ENCODE data around the gene ZNF697.
"Not testable (repeated sequence)": the region's sequence is repeated elsewhere in the genome, so short reads cannot be mapped to it uniquely, and the experiment has no call there.

ZNF697 gene

DNA sequence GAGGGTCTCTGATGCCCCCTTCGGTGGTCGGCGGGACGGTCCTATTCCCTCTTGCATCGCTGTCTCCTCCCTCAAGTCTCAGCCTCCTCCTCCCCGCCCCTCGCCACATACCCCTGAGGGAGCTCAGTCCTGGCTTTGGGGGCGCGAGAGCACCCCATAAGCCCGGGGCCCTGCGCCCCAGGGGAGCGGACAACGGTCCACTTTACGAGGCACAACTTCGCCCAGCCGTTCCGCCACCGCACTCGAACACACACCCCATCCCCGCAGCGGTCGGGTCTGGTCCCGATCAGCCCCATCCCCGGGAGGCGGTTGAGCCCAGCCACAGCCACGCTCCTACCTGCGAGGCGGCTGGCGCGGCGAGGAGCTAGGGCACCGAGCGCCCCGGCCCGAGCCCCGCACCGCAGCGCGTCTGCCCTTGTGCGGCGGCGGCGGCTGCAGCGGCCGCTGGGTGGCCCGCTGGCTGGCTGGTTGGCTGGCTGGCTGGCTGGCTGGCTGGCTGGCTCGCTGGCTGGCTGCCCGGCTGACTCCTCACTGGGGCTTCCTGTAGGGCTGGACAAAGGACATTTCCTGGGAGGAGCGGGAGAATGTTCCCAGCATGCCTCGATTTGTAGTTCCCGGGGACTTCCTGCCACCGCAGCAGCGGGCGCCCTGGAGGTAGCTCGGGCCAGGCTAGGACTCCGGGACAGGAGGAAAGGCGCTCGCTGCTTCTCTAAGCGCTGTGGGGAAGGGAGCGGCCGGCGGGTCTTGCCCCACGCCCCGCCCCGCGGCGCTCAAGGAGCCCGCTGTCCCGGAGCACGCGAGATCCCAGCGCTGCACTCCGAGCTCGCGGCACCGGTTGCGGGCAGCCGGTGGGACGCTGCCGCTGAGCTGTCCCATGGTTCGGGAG is at the start of gene ZNF697:
Gene ZNF697 (minus strand): TSS at position 533 of the 886 bp plus-strand sequence. CDS start 22,166 bp downstream, outside the sequence.
- peak; percentile 80 for DNase-seq

DNA sequence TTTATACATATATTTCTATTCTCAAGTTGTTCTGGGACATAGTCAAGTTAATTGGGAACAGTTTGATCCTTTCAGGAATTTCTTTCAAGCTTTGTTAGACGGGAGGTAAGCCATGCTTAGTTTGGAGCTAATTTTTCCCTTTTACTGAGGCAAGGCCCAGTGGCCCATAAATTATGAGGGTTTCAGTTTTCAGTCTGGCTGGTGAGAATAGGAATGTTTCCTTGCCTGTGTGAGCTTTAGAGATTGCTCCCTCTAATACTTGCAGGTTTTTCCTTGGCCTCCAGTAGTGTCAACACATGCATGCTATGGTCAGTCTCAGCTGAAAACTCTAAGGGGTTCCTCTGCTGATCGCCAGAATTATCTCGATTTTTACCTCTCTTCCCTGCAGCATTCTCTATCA is 49.5 kb upstream of the ZNF697 start:
- DNase-seq, result no peak

DNA sequence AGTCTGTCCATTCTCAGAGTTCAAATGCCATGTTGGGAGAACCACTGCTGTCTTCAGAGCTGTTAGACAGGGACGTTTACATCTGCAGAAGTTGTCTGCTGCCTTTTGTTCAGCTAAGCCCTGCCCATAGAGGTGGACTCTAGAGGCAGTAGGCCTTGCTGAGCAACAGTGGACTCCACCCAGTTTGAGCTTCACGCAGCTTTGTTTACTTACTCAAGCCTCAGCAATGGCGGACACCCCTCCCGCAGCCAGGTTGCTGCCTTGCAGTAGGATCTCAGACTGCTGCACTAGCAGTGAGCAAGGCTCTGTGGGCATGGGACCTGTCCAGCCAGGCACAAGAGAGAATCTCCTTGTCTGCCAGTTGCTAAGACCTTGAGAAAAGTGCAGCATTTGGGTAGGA is 48.8 kb upstream of the ZNF697 start:
- DNase-seq, result not testable (repeated sequence)

DNA sequence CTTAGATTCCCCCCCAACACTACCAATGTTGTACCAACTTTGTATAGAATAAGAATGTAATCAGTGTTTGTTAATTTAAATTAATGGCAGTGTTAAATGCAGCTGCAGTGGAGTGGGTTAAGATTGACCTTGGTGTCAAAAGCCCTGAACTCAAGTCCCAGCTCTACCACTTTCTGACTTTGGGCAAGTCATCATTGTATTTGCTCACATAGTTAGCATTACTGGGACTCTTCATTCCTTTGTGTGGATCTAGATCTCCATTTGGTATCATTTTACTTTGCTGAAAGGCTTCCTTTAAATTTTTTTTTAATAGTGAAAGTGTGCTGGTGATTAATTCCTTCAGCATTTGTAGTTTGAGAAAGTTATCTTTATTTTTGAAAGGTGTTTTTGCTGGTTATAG is 41.4 kb upstream of the ZNF697 start:
- no peak for DNase-seq

DNA sequence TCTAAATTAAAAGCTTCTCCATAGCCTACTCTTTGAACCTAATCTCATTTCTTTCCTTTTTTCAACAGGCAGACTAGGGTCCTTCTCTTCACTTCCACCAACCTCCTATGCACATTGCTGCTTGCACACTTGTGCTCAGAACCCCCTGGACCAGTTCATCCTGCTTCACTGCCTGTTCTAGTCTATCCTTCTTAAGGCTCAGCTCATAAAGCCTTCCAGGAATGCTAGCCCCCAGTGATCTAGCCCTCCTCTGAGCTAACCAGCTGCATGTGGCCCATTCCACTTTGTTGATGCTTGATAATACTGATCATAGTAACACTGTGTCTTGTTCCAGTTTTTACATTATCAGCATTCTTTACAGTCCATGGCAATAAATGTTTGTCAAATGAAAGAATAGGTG is 40.7 kb upstream of the ZNF697 start:
- DNase-seq, result no peak

DNA sequence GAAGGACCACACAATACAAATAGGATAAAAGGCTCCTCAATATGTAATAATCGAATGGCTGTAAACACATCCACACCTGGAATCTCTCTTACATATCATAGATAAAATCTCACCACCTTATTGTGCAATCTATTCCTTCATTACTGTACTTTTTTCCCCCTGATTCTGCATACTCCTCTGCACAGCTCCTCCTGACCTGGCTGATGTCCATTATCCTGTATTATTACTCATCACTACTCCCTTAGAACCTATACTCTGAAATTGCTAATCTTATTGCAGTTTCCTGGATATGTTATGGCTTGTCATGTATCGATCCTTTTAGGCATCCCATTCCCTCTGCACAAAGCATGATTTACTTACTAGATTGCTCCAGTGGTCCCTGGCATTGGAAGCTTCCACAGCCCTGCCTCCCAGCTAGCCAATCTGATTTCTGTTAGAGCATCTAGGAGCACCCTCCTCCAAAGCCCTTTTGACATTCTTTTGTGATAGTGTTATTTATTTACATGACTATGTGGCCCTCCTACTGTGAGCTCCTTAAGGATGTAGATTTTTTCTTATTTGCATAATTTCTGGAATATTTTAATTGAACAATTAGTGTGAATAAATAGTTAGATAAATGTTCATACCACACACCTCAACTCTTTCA is 39.5 kb upstream of the ZNF697 start:
- DNase-seq, result no peak

DNA sequence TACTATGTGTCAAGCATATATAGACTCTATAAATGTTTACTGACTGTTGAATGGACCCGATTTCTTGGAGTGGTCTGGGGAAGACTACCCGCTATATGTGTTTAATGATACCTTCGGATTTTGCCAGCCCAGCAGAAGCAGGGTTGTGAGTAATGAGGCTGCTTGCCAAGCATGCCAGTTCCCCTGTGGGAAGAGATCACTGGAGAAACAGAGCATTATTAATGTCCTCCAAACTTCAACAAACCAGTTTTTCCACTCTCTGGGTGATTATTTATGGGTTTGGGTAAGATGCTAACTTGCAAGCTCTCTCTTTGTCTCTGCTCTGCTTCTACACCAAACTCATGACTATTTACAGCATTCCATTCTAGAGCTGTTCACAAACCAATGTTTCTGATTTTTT is 38.6 kb upstream of the ZNF697 start:
- no peak for DNase-seq

DNA sequence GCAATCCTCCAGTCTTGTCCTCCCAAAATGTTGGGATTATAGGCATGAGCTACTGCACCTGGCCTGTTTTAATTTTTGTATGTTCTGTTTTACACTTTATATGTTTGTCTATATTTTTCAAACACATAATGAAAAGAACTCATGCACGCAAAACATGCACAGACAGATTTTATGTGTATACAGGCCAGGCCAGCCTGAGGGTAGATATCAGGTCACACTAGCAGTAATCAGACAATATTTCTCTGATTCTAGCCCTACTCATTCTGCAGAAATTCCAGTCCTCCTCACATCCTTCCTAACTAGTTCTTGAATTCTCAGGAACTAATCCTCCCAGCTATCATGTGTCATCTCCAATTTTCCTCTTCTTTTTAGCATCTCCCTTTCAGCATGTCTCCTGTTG is 35.8 kb upstream of the ZNF697 start:
- no peak for DNase-seq

DNA sequence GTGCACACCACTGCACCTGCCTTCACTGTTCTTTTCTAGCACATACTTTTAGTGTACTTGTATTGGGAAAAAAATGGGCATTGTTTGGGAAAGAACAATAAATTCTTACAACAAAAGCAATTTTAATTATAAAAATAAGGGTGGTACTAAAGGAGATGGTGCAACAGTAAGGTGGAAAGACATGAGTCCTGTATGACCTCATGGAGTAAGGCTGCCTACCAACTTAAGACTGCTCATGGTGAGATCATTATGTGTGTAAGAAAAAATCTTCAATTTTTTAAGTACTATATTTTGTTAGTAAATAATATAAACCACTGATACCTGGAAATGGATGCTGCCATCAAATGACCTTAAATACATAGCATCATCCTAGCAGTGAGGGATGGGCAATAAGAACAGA is 34.1 kb upstream of the ZNF697 start:
- no peak for DNase-seq

DNA sequence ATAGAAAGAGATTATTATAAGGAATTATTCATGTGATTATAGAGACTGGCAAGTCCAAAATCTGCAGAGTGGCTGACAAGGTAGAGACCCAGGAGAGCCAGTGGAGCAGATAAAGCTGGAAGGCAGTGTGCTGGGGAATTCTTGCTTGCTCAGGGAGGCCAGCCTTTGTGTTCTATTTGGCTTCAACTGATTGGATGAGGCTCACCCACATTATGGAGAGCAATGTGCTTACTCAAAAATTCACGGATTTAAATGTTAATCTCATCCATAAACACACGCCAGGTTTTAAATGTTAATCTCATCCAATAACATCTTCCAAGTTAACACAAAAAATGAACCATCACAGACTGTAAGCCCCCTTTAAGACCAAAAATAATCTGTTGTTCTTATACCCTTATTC is 33.5 kb upstream of the ZNF697 start:
- DNase-seq, result no peak

DNA sequence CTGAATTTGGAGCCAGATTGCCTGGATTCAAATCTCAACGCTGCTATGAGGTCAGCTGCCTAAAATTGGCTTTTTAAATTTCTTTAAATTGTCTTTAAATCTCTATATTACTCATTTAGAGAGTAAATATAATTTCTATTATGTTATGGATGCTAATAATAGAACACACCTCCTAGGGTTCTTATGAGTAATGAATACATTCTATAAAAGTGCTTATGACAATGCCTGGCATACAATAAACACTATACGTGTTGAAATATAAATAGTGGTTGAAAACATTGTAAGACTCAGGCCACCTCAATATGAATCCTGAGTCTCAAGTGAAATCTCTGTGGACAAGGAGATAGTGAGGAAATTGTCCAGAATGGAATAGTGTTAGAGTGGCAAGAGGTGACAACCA is 32.7 kb upstream of the ZNF697 start:
- no peak for DNase-seq

DNA sequence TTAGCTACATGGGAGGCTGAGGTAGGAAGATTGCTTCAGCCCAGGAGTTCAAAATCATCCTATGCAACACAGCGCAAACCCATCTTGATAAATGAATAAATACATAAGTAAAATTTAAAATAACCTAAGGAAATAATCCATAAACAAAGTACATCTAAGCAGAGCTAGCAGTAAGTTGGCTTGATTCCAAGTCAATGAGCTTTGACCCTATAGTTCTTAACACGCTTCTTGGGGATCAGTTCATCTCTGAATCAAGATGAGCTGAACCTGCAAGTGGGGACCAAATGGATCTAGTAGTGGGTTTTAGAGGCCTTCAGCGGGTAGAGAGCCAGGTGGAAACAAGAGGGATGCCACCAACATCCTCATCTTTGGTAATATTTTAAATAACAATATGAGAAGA is 32.1 kb upstream of the ZNF697 start:
- DNase-seq, result no peak

DNA sequence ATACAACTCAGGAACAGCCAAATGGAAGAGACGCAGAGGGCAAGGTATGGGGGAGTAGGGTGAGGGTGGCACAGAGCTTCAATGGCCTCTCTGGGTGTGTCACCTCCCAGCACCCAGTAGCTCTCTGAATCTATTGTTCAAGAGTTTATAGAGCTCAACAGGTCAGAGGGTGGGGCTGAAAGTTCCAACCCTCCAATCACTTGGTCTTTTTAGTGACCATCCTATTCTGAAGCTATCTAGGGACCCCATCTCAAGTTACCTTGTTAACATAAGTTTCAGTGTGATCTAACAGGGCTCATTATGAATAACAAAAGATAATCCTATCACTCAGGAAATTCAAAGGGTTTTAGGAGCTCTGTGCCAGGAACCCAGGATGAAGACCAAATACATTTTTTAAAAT is 31.2 kb upstream of the ZNF697 start:
- DNase-seq, result no peak

DNA sequence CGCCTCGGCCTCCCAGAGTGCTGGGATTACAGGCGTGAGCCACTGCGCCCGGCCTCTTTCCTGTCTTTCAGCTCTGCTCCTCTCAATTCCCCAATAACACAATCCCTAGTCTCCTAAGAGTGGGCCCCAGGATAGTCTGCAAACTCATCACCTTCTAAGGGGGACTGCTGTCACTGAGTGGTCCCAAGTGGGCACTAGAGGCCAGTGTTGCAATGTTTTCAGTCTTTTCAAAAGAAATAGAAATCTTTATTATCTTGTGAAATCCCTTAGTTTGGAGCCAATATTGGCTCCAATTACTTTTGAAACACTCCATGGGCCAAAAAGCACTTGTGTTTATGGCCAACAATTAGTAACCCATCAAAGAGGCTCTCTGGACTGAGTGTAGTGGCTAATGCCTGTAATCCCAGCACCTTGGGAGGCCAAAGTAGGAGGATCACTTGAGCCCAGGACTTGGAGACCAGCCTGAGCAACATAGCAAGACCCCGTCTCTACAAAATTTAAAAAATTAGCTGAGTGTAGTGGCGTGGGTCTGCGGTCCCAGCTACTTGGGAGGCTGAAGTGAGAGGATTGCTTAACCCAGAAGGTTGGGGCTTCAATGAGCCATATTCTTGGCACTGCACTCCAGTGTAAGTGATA is 28.6 kb upstream of the ZNF697 start:
- no peak for DNase-seq

DNA sequence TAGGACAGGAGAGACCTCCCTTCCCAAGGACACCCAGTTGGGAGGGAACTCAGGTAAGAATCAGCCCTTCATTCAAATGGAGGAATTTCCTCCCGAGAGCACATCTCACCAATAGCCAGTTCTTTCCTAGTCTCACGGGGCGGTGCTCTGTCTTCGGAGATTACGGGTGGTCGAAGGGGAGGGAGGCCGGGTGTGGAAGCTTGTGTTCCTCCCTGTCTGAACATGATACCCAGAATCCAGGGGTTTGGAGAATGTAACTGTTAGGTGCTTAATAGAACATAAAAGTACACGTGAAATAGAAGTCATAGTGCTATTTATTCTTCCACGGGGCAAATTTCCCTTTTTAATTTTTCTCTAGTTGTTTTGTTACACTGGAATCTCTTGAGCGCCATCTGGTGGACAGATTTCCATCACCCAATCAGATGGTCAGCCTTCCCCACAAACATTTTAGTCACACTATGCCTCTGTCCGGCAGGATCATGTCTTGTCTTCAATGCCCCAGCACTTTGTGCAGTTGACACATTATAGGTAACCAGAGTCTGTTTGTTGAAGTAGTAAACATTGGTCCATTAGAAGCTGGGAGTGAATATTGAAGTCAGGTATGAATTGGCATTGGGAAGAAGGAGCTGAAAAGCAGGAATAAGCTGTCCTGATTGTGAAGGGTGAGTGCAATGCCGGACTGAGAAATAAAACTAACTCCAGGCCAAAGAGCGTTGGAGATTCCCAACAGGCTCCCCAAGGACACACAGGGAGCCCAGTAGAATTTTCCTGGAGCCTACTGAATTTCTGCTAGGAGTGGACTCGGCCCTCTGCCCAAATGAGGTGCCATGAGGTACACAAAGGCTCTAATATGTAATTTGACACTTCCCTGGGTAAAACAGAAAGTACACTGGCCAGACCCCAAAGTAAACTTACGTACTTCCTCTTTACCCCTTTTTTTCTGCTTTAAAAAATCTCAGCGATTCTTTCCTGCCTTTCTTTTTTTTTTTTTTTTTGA is 27.6 kb upstream of the ZNF697 start:
- peak; percentile 17 for DNase-seq

DNA sequence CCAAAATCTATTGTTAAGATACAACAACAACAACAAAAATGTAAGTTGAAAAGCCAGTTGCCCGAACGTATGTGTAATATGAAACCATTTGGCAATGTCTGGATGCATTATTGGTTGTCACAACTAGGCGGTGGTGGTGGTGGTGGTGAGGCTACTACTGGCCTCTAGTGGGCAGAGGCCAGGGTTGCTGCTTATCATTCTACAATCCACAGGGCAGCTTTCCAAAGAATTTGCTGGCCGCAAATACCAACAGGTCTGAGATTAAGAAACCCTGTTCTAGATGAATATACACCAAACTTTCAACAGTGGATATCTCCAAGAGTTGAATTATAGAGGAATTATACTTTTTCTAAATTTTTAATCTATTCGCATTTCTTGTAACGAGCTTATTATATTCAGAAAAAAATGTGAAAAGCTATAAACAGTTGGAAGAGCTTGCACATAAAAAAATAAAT is 26.8 kb upstream of the ZNF697 start:
- no peak for DNase-seq

DNA sequence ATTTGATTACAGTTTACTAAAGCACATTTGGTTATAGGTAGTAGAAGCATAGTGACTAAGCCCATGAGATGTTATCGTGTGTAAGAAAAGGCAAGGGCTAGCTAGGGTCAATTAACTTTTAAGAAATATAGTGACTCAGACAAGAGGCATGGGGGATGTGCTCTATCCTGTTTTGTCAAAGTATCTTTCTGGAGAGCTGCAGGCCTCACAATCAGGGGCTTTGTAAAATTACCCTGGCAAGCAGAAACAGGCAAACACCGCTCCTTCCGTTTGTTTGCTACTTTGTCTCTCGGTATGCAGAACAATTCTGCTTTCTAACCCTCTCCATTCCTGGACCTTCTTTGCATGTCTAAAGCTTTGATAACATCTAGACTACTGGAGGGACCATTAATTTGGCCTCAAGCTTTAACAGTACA is 26.1 kb upstream of the ZNF697 start:
- DNase-seq, result no peak

DNA sequence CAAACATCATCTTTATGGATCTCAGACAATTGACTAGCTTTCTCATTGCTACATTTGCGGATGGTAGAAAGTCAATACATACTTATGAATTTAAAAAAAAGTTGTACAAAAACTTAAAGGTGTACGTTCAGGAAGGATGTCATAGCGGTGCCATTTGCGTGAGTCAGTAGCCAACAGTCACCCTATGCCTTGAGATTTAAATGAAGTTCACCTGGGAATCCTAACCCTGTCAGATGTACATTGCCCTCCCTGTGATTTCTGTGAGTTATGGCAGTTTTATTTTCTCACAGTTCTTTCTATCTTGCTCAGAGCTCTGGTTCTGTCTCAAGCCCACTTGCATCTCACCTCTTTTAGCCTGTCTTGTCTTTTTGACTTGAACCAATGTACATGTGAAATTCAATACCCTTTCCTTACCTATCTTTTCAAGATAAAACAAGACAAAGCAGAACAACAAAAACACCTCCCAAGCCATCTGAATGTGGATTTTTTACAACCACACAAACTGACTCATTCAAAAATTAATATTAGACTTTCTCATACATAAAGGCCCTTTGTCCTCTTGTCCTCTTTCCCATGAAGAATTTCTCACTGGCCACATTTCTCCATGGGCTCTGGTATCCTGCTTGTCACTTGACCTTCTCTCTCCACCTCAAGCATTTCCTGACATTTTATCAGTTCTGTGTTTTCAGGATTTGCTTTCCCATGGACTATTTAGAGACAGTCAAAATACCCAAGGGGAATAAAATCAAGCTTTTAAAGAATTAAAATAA is 25.3 kb upstream of the ZNF697 start:
- DNase-seq, result no peak

DNA sequence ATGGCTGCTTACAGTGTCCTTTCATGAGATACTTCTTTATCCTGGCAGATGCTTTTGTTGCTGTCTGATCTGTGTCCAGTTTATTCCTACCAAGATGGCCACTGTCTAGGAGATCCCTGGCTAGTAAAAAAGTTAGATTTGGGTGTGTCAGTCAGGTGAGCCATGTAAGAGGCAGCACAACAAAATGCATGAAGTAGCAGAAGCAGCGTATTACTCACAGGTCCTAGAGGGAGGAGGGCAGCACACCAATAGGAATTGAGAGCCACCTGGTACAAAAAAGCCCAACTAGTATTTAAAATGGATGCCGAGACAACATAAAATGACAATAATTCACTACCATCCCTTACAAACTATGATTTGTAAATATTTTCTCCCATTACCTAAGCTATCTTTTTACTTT is 22.8 kb upstream of the ZNF697 start:
- no peak for DNase-seq

DNA sequence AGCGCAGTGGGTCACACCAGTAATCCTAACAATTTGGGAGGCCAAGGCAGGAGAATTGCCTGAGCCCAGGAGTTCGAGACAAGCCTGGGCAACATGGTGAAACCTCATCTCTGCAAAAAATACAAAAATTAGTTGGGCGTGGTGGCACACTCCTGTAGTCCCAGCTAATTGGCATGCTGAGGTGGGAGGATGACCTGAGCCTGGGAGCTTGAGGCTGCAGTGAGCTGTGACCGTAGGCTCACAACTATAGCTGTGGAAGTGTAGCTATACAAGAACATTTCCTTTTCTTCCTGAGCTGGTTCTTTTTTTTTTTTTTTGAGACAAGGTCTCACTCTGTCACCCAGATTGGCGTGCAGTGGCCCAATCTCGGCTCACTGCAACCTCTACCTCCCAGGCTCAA is 19.1 kb upstream of the ZNF697 start:
- no peak for DNase-seq

DNA sequence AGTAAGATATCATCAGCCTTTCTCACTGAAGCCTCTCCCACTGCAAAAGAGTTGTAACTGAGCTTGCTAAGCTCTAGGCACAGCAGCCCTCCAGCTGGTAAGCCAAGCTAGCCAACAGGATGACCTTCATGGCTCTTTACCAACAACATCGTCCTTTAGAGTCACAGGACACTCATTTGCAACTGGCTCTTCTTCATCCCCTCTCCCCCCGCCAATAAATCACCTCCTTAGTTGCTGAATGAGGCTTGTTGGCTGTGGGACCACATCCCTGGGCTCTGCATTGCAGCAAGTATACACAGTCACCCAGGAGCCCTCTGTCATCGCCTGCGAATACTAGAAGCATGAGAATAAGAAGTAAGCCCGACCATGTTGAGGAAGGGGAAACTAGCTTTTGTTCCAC is 16.0 kb upstream of the ZNF697 start:
- no peak for DNase-seq

DNA sequence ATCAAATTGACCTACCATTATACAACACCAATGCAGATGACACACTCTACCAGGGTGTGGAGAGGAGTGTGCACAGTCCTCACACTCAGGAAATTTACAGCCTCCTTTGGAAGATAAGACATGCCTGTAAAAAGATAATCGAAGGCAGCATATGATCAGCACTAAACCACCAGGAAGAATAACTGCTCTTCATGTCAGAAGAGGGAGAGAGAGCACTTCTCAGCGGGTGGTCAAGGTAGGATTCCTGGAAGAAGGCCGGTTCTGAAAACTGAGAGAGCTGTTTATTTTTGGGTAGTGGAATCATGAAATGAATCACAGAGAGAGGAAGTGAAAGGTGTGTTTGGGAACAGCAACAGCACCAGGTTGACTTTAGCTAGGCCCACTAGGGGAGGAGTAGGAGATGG is 14.0 kb upstream of the ZNF697 start:
- no peak for DNase-seq
